Endothelial cell of umbilical vein (primary cell): ENCODE data around the gene ARHGAP9. TPM values are rescaled to one million over a fixed set of nuclear protein-coding genes. Genes with fewer than 3 reads are reported as not detected.

Experiments used
- BruUV-seq: library from RNA; stranded (reverse); fragments of 400-500 nt; replicated peaks from 2 replicates; lab custom pipeline; 2021; lab: Mats Ljungman, UMichigan
- CTCF ChIA-PET: fragments of 300-600, 350-600 bp; sonication (Branson Sonifier 250); formaldehyde crosslinking; loops from one replicate; lab custom pipeline; 2021; ENCODE audit warnings: antibody characterized with exemption, inconsistent platforms; lab: Charles Lee
- POLR2A ChIA-PET: fragments of 300-600, 350-600 bp; sonication (Branson Sonifier 250); formaldehyde crosslinking; loops from one replicate; lab custom pipeline; 2021; ENCODE audit warnings: antibody characterized with exemption, inconsistent platforms; lab: Charles Lee
- DNase-seq: peaks from one replicate; pipeline ENCODE4 v3.0.0-alpha.2; 2011; ENCODE audit warnings: low read depth, low spot score
- FAIRE-seq: peaks from 2 replicates; lab custom pipeline; 2011; peaks lifted over from hg19 to GRCh38; lab: Jason Lieb, UNC
- H2AFZ ChIP-seq: 2 replicates; pipeline ENCODE4 v1.6.0; 2012; ENCODE audit warnings: low read depth, low read length, control low read depth, inconsistent platforms
- H3K27ac ChIP-seq: 2 replicates; pipeline ENCODE4 v1.5.1; 2011; ENCODE audit warnings: low read depth, mild to moderate bottlenecking, control low read depth, low read length, moderate library complexity; ENCODE audit not compliant: insufficient read depth
- H3K27me3 ChIP-seq, 2 experiments: 2 replicates each; pipeline versions ENCODE4 v1.6.0 to v1.6.1; 2011; ENCODE audit warnings: low read length in 2 of 2, mixed read lengths in 1 of 2; ENCODE audit not compliant: control insufficient read depth in 2 of 2, insufficient read depth in 2 of 2
- H3K36me3 ChIP-seq, 2 experiments: 2 replicates in 1 of 2; 3 replicates in 1 of 2; pipeline ENCODE4 v1.5.1; 2011; ENCODE audit warnings: low read length in 2 of 2, mild to moderate bottlenecking in 1 of 2, moderate library complexity in 1 of 2; ENCODE audit not compliant: control insufficient read depth in 2 of 2, insufficient read depth in 2 of 2; ENCODE audit errors: extremely low read depth in 1 of 2
- H3K4me1 ChIP-seq: 3 replicates; pipeline ENCODE4 v1.5.1; 2011; ENCODE audit warnings: mild to moderate bottlenecking, low read length; ENCODE audit not compliant: control insufficient read depth, insufficient read depth; ENCODE audit errors: extremely low read depth
- H3K4me2 ChIP-seq: 2 replicates; pipeline ENCODE4 v1.6.1; 2011; ENCODE audit warnings: low read length, control low read depth, mixed read lengths; ENCODE audit not compliant: insufficient read depth
- H3K4me3 ChIP-seq, 3 experiments: fragments of 200-600 bp in 1 of 3; sonication (generic), shearing (Covaris generic) in 1 of 3; replicated peaks in 1 of 3; 2 replicates each; pipeline ENCODE4 v1.5.1; 2011 to 2016; ENCODE audit warnings: control low read depth in 3 of 3, low read length in 3 of 3, mild to moderate bottlenecking in 2 of 3, inconsistent platforms in 1 of 3, low read depth in 1 of 3, moderate library complexity in 1 of 3; ENCODE audit not compliant: insufficient read depth in 1 of 3
- H3K79me2 ChIP-seq: 2 replicates; pipeline ENCODE4 v1.6.0; 2012; ENCODE audit warnings: low read length, inconsistent platforms; ENCODE audit not compliant: control insufficient read depth, insufficient read depth
- H3K9ac ChIP-seq: replicated peaks from 2 replicates; pipeline ENCODE3; 2011; ENCODE audit warnings: low read length, control low read depth; ENCODE audit not compliant: insufficient read depth; ENCODE audit errors: extremely low read depth
- H3K9me1 ChIP-seq: replicated peaks from 3 replicates; pipeline ENCODE4 v1.6.0; 2011; ENCODE audit warnings: mild to moderate bottlenecking, low read length; ENCODE audit not compliant: control insufficient read depth, insufficient read depth; ENCODE audit errors: extremely low read depth
- H3K9me3 ChIP-seq: replicated peaks from 2 replicates; pipeline ENCODE4 v1.5.1; 2012; ENCODE audit warnings: low read length, inconsistent platforms; ENCODE audit not compliant: control insufficient read depth, insufficient read depth
- H4K20me1 ChIP-seq: replicated peaks from 2 replicates; pipeline ENCODE3; 2011; ENCODE audit warnings: mild to moderate bottlenecking, low read length; ENCODE audit not compliant: control insufficient read depth, insufficient read depth; ENCODE audit errors: extremely low read depth
- CTCF ChIP-seq, 2 donors: IDR thresholded peaks; 1 replicate in 1 of 2; 2 replicates in 1 of 2; pipeline ENCODE4 v1.5.1; 2011; ENCODE audit warnings: low read length in 2 of 2, mild to moderate bottlenecking in 2 of 2, moderate library complexity in 2 of 2, control low read depth in 1 of 2, inconsistent platforms in 1 of 2, low read depth in 1 of 2; ENCODE audit not compliant: insufficient read depth in 1 of 2; ENCODE audit errors: extremely low read depth in 1 of 2
- FOS ChIP-seq: IDR thresholded peaks from 2 replicates; pipeline ENCODE4 v1.6.1; 2011; ENCODE audit warnings: mild to moderate bottlenecking, low read length, moderate library complexity, borderline replicate concordance; ENCODE audit not compliant: insufficient read depth
- GATA2 ChIP-seq: IDR thresholded peaks from 2 replicates; pipeline ENCODE4 v1.7.0; 2011; ENCODE audit warnings: low read depth, mild to moderate bottlenecking, moderate library complexity, mixed read lengths, low read length; ENCODE audit not compliant: insufficient read length, insufficient read depth
- JUN ChIP-seq: IDR thresholded peaks from 2 replicates; pipeline ENCODE4 v1.6.1; 2011; ENCODE audit warnings: borderline replicate concordance, low read depth; ENCODE audit not compliant: insufficient read length, insufficient read depth
- MAX ChIP-seq: IDR thresholded peaks from 2 replicates; pipeline ENCODE4 v1.6.1; 2011; ENCODE audit not compliant: insufficient read depth, insufficient read length
- MYC ChIP-seq: IDR thresholded peaks from one replicate; pipeline ENCODE4 v1.6.1; 2011; ENCODE audit warnings: mild to moderate bottlenecking, low read depth, low read length
- POLR2A ChIP-seq: IDR thresholded peaks from 2 replicates; pipeline ENCODE4 v1.6.1; 2012; ENCODE audit warnings: low read depth, mild to moderate bottlenecking, control low read depth, low read length
- POLR2AphosphoS5 ChIP-seq: IDR thresholded peaks from 2 replicates; pipeline ENCODE4 v1.6.1; 2012; ENCODE audit warnings: low read depth, mild to moderate bottlenecking, control low read depth, low read length, moderate library complexity; ENCODE audit not compliant: insufficient read depth
- dilution Hi-C: fragments of 300-500 bp; cut with MboI; formaldehyde crosslinking; loops from one replicate; pipeline ENCODE4 v1.15.0; 2019; ENCODE audit warnings: low sequenced_read_pairs; ENCODE audit not compliant: extremely low pct_ligation_motif_present
- intact Hi-C: fragments of 100-400 bp; cut with micrococcal nuclease; formaldehyde crosslinking; loops from one replicate; pipeline ENCODE4 v1.10.0; 2022
- polyA plus RNA-seq, 4 experiments: library from polyadenylated mRNA; depleted of rRNA in 3 of 4; stranded (reverse) in 3 of 4; unstranded in 1 of 4; fragments of >200 nt; gene quantifications; 2 replicates each; pipeline versions ENCODE4 v1.2.1 to v1.2.3, GENCODE V29; 2011 to 2012; ENCODE audit warnings: missing spikeins in 1 of 4
- total RNA-seq: library from RNA; stranded (reverse); gene quantifications from 2 replicates; pipeline ENCODE4 v1.2.3, GENCODE V29; 2021

The ARHGAP9 gene
- total and polyA plus RNA-seq, 2 donors (not counting 3 experiments of a cell fraction or from before 2014, with no cell fraction given), result 0.25 to 0.38 TPM

- intact Hi-C loops, result no loop called here
- peaks cover 50 to 64% of the 10 kb centered on the region in 2 experiments for H3K27me3 ChIP-seq
Measured at GRCh38 chr12:57473392-57473791, 6.3 kb downstream of the ARHGAP9 start.

More at GRCh38 chr12:57473392-57473791, 6.3 kb downstream of the ARHGAP9 start:
- Histone ChIP-seq H3K9ac (no peak overlapping the region), H3K27ac (no peak overlapping the region), H4K20me1 (no peaks in the 10 kb centered on the region), H3K9me1 (no peaks in the 10 kb centered on the region), H2AFZ (no peak overlapping the region), H3K4me2 (no peak overlapping the region), H3K9me3 (no peaks in the 10 kb centered on the region), H3K4me1 (peaks cover 5% of the 10 kb centered on the region), H3K36me3 (no peaks in the 10 kb centered on the region), H3K4me3 (no peak overlapping the region), H3K79me2 (no peaks in the 10 kb centered on the region)
- FAIRE-seq, result no peak
- no TSS peak for BruUV-seq
- dilution Hi-C loops, result no loop called here
- no peak for TF ChIP-seq JUN
- no peak for TF ChIP-seq MYC
- no peak for TF ChIP-seq CTCF (IDR thresholded peaks at IDR 0.05; ENCODE audit: extremely low read depth in 1 of 2, insufficient read depth in 1 of 2, low read depth in 1 of 2, low read length in 2 of 2)
- TF ChIP-seq POLR2A, result no peak
- no peak for TF ChIP-seq GATA2
- TF ChIP-seq MAX, result no peak
- no peak for TF ChIP-seq FOS
- no peak for TF ChIP-seq POLR2AphosphoS5
- ChIA-PET POLR2A (no interaction called here), CTCF (interaction anchor here (2.5 to 2.8 kb wide), 2 partner anchors 10 to 14 kb away, joined by 8 to 18 read pairs; partner anchors contain the start of gene GLI1)
- DNase-seq, result no peak
